ENCODE measurements around the gene ELL3.
"Not testable (repeated sequence)": the region's sequence is repeated elsewhere in the genome, so short reads cannot be mapped to it uniquely, and the experiment has no call there.

Gene ELL3

DNA sequence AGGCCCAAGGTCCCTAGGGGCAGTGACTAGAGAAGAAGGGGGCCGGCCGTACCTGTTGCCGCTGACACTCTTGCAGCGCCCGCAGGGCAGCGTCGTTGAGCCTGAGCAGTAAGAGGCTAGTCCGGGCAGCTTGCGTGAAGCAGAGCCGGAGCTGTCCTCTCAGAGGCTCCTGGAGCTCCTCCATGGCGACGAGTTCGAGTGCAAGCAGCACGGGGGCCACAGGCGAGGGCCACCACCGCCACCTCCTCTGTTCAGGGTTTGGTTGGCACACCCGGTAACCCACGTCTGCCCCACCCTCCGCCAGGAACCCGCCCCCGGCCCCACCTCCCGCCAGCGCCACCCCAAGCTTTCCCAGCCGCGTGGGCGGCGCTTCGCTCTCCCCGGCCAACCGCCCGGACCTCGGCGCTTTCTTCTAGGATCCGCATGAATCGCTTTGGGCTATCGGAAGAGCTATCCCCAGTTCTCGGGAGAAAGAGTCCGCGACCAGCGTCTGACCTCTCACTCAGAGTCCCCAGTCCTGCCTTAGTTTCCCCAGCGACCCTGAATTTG, at the start of gene ELL3:
ELL3 (minus strand) TSS at position 249 of the 549 bp plus-strand sequence; CDS start at position 184, 65 bp downstream.
- peak in 1 of 2 donors; percentile 61 for DNase-seq

- DNase-seq, result no peak
Observed at GRCh38 chr15:43826029-43826507, 49.3 kb upstream of the ELL3 start.

DNA sequence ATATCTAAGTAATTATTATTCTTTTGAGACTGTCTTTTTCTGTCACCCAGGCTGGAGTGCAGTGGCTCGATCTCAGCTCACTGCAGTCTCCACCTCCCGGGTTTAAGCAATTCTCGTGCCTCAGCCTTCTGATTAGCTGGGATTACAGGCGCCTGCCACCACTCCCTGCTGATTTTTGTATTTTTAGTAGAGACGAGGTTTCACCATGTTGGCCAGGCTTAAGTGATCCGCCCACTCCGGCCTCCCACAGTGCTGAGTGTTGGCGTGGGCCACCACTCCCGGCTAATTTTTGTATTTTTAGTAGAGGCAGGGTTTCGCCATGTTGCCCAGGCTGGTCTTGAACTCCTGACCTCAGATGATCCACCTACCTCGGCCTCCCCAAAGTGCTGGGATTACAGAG, 48.5 kb upstream of the ELL3 start:
- DNase-seq, result not testable (repeated sequence)

- peak; percentile 89 to 94 for DNase-seq
Observed at GRCh38 chr15:43824302-43825246, 47.8 kb upstream of the ELL3 start, which contains the start of gene MFAP1. MFAP1 (minus strand) TSS chr15:43824690; CDS start chr15:43824569, 121 bp downstream.

GRCh38 chr15:43821505-43821904, 44.7 kb upstream of the ELL3 start:
- no peak for DNase-seq

GRCh38 chr15:43815064-43815463, 38.3 kb upstream of the ELL3 start:
- not testable (repeated sequence) for DNase-seq

- DNase-seq, result no peak
Observed at GRCh38 chr15:43808960-43809678, 32.4 kb upstream of the ELL3 start.

DNA sequence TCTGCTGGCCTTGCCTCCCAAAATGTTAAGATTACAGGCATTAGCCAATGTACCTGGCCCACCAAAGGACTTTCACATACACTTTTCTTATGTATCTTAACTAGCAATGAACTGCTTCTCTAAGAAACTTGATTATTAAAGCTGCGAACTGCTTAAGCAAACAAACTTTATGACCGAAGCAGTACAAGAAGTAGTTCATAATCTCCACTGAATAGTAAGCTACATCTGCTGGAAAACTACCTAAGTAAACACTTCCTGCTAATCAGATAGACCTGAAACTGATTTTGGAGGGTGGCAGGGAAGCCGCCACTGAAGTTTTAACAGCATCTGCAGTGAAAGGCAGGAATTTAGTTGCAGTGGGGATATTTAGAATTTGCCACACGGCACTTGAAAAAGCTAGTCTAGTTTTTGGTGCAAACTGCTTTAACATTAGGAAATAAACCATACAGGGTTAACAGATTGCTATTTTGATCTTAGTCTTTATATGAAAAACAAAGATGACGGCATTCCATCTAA, 31.7 kb upstream of the ELL3 start:
- DNase-seq, result no peak

DNA sequence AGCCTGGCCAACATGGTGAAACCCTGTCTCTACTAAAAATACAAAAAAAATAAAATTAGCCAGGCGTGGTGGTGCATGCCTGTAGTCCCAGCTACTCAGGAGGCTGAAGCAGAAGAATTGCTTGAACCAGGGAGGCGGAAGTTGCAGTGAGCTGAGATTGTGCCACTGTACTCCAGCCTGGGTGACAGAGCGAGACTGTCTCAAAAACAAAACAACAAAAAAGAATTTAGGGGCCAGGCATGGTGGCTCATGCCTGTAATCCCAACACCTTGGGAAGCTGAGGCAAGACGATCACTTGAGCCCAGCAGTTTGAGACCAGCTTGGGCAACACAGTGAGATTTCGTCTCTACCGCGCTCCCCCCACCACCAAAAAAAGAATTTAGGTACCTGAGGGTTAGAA, 25.9 kb upstream of the ELL3 start:
- DNase-seq, result not testable (repeated sequence)

DNA sequence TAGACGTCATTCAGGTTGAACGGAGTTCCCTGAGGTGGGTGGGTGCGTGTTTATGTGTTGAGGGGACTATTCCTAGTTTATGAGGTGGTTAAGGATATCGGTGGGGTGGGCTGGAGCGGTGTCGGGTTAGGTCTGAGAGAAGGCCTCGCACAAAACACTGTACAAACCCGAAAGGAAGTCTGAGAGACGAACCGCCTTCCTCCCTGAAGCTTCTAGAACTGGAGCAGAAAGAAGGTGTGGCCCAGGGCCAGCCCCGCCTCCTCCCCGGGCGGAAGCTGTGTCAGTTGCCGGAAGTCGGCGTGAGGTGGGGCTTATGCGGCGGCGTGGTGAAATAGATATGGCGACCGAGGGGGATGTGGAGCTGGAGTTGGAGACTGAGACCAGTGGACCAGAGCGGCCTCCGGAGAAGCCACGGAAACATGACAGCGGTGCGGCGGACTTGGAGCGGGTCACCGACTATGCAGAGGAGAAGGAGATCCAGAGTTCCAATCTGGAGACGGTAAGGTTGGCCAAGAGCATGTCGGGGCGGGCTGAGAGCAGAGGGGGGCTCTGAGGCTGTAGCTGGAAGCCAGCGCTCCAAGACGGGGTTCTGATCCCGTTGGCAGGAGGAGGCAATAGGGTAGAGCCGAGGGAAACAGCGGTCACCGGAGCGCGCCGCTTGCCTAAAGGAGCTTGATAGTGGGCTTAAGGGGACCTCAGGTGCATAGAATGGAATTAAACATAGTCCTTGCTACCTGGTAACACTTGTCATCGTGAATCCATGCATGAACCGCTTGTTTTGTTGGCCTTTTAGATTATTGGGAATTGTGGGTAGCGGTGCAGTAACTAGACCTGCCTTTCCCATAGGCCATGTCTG, 23.7 kb upstream of the ELL3 start, which contains the start of gene HYPK:
HYPK (plus strand) TSS at position 314 of the 856 bp plus-strand sequence; CDS start at position 338, 24 bp downstream.
- peak; percentile 85 to 94 for DNase-seq

- DNase-seq, result no peak
Observed at GRCh38 chr15:43799945-43800285, 23.1 kb upstream of the ELL3 start, which contains the start of gene SERINC4. SERINC4 (minus strand) TSS chr15:43800220; CDS start chr15:43799986, 234 bp downstream.

DNA sequence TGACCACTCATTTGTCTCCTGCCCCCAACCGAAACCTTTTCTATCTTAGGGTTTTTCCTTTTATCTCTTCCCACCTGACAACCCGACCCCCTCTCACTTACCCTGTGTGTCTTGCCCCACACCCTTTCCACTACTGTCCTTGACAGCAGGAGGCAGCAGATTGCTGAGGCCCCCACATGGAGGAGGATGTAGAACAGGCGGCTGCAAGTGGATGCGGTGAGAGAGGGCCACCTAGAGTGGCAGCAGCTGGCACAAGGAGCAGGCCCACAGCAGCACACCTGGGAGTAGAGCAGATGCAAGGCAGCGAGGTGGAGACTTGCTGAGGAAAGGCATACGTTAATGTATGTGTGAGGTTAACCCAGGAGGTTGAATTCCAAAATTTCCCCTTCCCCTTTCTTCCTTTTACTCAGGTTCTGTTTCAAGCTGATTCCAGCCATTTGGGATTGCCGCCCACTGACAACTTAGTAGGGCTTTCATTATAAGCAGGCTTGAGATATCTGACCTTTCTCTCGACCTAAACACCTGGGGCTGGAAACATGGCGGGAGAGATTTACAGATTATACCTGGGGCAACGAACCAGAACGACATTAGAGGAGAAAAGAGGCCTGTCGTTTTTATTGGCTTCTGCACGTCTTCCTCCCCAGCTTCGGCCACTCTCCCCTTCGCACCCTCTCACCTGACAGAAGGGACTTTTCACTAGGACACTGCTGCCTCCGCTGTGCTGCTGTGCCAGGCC, 22.6 kb upstream of the ELL3 start:
- no peak for DNase-seq

DNA sequence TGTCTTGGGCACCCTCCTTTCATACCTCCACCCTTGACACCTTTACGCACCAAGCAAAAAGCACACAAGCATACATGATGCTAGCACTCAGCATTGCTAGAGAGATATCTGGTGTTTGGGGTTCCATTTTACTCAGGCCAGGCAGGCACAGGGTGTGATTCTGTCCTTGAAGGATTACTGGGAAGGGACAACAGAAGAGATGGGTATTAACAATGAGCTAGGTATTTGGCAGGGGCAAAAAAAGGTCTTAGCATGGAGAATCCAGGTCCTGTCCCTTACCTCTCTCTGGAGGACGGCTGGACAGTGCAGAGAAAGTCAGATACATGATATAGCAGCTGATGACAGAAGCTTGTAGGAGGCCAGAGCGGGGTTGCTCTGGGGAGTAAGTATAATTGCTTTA, 19.8 kb upstream of the ELL3 start:
- no peak for DNase-seq

- no peak for DNase-seq
Observed at GRCh38 chr15:43795997-43796396, 19.2 kb upstream of the ELL3 start.

GRCh38 chr15:43795197-43795596, 18.4 kb upstream of the ELL3 start:
- DNase-seq, result no peak

DNA sequence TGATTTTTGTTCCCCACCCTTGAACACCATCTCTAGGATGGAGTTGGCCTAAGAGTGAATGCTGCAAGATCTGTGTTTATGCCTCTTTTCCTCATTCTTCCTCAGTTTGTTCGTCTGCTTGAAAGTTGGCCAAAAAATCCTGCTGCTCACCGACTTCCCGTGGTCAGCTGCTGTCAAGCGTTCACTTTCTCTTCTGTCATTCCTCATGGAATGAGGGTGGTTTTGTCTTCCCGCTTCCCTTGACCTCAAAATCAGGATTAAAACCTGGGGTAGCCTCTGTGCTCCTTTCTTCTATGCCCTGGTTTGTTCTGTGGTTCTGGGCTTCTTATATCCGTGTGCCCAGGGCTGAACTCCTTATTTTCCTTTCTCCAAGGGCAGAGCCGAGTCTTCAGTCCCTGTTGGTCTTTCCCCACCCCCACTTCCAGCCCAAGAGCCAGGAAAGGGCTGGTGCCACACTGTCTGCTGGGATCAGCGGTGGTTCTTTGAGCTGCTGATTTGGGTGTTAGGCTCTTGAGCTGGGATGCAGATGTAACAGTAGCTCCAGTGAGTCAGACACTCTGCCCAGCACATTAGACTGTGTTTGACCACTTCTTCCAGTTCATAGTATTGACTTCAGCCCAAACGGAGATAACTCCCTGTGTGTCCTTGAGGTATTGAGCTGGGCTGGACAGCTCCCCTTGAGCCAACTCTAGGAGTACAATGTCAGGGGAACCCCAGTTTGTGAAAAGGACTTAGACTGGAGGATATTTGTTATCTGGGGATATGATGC, 17.7 kb upstream of the ELL3 start:
- DNase-seq, result no peak

DNA sequence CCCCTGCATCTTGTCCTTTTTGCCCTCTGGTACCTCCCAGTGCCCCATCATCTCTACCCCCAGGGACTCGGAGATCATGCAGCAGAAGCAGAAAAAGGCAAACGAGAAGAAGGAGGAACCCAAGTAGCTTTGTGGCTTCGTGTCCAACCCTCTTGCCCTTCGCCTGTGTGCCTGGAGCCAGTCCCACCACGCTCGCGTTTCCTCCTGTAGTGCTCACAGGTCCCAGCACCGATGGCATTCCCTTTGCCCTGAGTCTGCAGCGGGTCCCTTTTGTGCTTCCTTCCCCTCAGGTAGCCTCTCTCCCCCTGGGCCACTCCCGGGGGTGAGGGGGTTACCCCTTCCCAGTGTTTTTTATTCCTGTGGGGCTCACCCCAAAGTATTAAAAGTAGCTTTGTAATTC, 16.9 kb upstream of the ELL3 start:
- no peak for DNase-seq

GRCh38 chr15:43792761-43793476, 16.2 kb upstream of the ELL3 start:
- no peak for DNase-seq

DNA sequence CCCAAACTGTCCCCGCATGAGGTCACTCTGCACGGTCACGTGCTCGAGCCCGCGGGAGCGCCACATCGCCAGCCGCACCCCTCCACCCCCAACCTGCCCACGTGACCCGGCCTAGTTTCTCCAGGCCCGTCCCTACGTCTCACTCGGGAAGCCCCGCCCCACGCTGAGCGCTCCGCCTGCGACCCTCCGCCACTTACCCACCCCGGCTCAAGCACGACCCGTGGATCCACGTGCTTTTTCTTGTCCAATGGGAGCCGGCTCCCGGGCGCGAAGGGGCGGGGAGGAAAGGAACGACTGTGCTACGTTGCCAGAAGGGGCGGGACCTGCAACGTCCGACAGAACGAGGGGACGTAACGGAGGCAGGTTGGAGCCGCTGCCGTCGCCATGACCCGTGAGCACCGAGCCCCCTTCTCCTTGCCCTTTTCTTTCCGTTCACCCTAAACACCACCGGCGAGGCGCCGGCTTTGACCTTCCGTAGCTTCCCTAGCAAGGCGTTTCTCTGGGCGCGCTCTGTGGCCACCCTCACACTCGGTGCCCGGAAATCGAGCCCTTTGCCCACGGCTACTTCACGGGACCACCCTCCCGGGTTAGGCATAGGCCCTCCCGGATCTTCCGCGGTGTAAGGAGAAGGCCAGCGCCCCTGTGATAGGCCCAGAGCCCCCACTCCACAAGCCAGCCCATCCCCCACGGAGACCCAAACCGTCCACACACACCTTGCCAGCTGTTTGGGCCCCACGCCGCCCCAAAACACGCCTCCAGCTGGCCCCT, 15.4 kb upstream of the ELL3 start, which contains the start of gene SERF2:
SERF2 (plus strand) TSS at position 328 of the 768 bp plus-strand sequence; CDS start at position 385, 57 bp downstream.
- peak; percentile 99 to 100 for DNase-seq

Measured in hippocampal formation (tissue), 2 donors.